Heart left ventricle (tissue), 13 donors: Measurements from ENCODE around the gene MAP1LC3B2.

Experiments used
- CTCF ChIP-seq, 12 donors: fragments of 200-600 bp; sonication (generic) in 4 of 12; IDR thresholded peaks; one replicate each; pipeline versions ENCODE4 v1.5.0 to v1.8.0; 2018 to 2022; ENCODE audit warnings: antibody characterized with exemption in 12 of 12, mild to moderate bottlenecking in 5 of 12
- POLR2A ChIP-seq, 2 donors: fragments of 450-650 bp; IDR thresholded peaks; one replicate each; pipeline ENCODE4 v1.6.1; 2017; ENCODE audit warnings: antibody characterized with exemption in 2 of 2, mild to moderate bottlenecking in 2 of 2, moderate library complexity in 2 of 2
- donor health status: ischemic (EF 13 %, LVEDD 7.1; RV severe dilation, severe dysfunction).
- donor health status: DM: no; HTN: yes; CAD: no.
- donor health status: DM: no; HTN: no; CAD: no.
- donor health status: ischemic (EF 25% LVEDD 6.9; RV normal size, moderate dysfunction).
- donor health status: ischemic (EF 25% LVEDD 5.7; RV mildly dilated, moderate dysfunction).
- donor health status: ischemic (EF 35%, LVEDD 5.7; RV mildly dilated, moderate dysfunction).
- donor health status: nonischemic (EF 11% LVEDD 7.7; RV severe dilation, severe dysfunction).
- donor health status: DM: yes; HTN: yes; CAD: no.
- donor health status: PGD.
- donor health status: ischemic (EF 29% LVEDD 5.4; RV normal size, mild dysfunction).
- donor health status: nonischemic (EF 23%, LVEDD 6.1; RV moderate dilation, normal function).

GRCh38 chr12:116578051-116578450, 18.9 kb downstream of the MAP1LC3B2 start:
- TF ChIP-seq POLR2A (IDR thresholded peaks at IDR 0.05) (no peak), CTCF (IDR thresholded peaks at IDR 0.05) (no peak)
